ENCODE data around the gene SLC25A13. TPM values are rescaled to one million over a fixed set of nuclear protein-coding genes. Genes with fewer than 3 reads are reported as not detected.

Gene SLC25A13
- total and polyA plus RNA-seq, 12 donors: 10.8 to 55.1 (median 33.9) TPM

- 82 to 91% (median 85%) methylated on average over 2 of the region's 2 CpGs for WGBS, 4 donors
These were observed 68.5 kb downstream of the SLC25A13 start for GRCh38 chr7:96253441-96253840.

DNA sequence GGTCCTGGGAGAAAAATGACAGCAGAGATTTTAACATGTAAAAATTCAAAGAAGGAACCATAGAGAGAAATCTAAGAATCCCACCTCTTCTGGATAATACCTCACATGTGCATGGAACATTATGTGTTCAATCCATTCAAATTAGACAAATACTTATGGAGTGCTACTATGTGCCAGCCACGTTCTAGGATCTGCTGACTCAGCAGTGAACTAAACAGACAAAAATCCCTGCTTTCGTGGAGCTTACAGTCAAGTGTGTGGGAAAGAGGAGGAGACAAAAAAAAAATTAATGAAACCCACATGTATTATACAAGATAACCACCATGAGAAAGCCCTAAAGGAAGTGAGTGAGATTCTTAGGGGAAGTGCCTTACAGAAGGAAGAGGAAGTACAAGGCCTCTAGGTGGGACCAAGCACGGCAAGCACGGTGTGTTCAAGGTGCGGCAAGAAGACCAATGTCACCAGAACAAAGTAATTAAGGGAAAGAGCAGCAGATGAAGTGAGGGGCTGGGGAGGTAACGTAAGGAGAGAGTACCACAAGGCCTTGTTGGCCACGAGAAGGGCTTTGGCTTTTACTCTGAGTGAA, 71.0 kb downstream of the SLC25A13 start:
- Histone ChIP-seq H3K27ac (no peak overlapping the region), H3K4me3 (no peak overlapping the region), H3K9me3 (replicated peaks in 1 of 3) (no peaks in the 10 kb centered on the region), H3K36me3 (replicated peaks in 1 of 2) (no peaks in the 10 kb centered on the region), H3K27me3 (no peaks in the 10 kb centered on the region), H3K4me1 (replicated peaks in 1 of 2) (peaks cover 0 to 3% of the 10 kb centered on the region in 2 donors)
- no peak for DNase-seq
- intact Hi-C loops (cut with DNase I): no loop called here
- WGBS, 4 donors: 73 to 76% (median 75%) methylated on average over 7 of the region's 7 CpGs
- no peak for TF ChIP-seq POLR2A (IDR thresholded peaks at IDR 0.05)
- TF ChIP-seq, protein P1, sequence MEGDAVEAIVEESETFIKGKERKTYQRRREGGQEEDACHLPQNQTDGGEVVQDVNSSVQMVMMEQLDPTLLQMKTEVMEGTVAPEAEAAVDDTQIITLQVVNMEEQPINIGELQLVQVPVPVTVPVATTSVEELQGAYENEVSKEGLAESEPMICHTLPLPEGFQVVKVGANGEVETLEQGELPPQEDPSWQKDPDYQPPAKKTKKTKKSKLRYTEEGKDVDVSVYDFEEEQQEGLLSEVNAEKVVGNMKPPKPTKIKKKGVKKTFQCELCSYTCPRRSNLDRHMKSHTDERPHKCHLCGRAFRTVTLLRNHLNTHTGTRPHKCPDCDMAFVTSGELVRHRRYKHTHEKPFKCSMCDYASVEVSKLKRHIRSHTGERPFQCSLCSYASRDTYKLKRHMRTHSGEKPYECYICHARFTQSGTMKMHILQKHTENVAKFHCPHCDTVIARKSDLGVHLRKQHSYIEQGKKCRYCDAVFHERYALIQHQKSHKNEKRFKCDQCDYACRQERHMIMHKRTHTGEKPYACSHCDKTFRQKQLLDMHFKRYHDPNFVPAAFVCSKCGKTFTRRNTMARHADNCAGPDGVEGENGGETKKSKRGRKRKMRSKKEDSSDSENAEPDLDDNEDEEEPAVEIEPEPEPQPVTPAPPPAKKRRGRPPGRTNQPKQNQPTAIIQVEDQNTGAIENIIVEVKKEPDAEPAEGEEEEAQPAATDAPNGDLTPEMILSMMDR (IDR thresholded peaks at IDR 0.05): no peak

More at GRCh38 chr7:96253441-96253840, 68.5 kb downstream of the SLC25A13 start:
- H3K27ac ChIP-seq: no peak overlapping the region
- H3K4me1 ChIP-seq (replicated peaks in 1 of 2): no peaks in the 10 kb centered on the region
- H3K4me3 ChIP-seq: no peak overlapping the region
- H3K9me3 ChIP-seq (replicated peaks in 1 of 3): peaks cover 0 to 4% (median 0%) of the 10 kb centered on the region in 3 donors
- intact Hi-C loops (cut with DNase I): no loop called here
- H3K36me3 ChIP-seq (replicated peaks in 1 of 2): no peaks in the 10 kb centered on the region
- no peaks in the 10 kb centered on the region for H3K27me3 ChIP-seq
- no peak for TF ChIP-seq POLR2A (IDR thresholded peaks at IDR 0.05)
- TF ChIP-seq, protein P1 (IDR thresholded peaks at IDR 0.05): no peak
- DNase-seq: no peak

DNA sequence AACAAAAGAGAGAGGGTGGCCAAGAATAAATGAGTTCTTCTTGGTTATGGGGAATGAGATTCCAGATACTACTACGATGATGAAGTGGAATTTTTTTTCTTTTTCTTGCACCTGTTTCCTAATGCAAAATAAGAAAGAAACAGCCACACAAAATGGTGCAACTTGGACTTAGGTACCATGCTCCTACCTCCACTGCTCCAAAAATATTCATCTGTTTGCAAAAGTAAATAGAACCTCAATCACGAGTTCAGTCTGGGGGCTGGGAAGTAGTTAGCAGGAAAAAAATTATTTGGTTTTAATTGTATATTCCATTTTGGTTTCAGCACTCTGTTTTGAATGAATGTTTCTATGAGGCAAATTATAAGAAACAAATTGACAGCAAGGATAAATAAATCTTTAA, 73.5 kb downstream of the SLC25A13 start:
- no peak overlapping the region for H3K4me3 ChIP-seq
- H3K27ac ChIP-seq: no peak overlapping the region
- peaks cover 0 to 13% of the 10 kb centered on the region in 2 donors for H3K4me1 ChIP-seq (replicated peaks in 1 of 2)
- TF ChIP-seq, protein P1 (IDR thresholded peaks at IDR 0.05): no peak
- TF ChIP-seq POLR2A (IDR thresholded peaks at IDR 0.05): no peak
- no peaks in the 10 kb centered on the region for H3K27me3 ChIP-seq
- DNase-seq: no peak
- H3K36me3 ChIP-seq (replicated peaks in 1 of 2): no peaks in the 10 kb centered on the region
- no peaks in the 10 kb centered on the region for H3K9me3 ChIP-seq (replicated peaks in 1 of 3)
- WGBS, 4 donors: 84 to 91% (median 86%) methylated on average over 2 of the region's 2 CpGs
- intact Hi-C loops (cut with DNase I): no loop called here

- intact Hi-C loops (cut with DNase I): no loop called here
- 90 to 95% (median 91%) methylated on average over 3 of the region's 3 CpGs for WGBS, 4 donors
These were observed 75.0 kb downstream of the SLC25A13 start for GRCh38 chr7:96246919-96247318.

More at GRCh38 chr7:96246919-96247318, 75.0 kb downstream of the SLC25A13 start:
- Histone ChIP-seq H3K36me3 (replicated peaks in 1 of 2) (no peaks in the 10 kb centered on the region), H3K27ac (no peak overlapping the region), H3K4me1 (replicated peaks in 1 of 2) (peaks cover 0 to 13% of the 10 kb centered on the region in 2 donors), H3K27me3 (no peaks in the 10 kb centered on the region), H3K9me3 (replicated peaks in 1 of 3) (no peaks in the 10 kb centered on the region), H3K4me3 (no peak overlapping the region)
- DNase-seq: no peak
- TF ChIP-seq, protein P1 (IDR thresholded peaks at IDR 0.05): no peak
- TF ChIP-seq POLR2A (IDR thresholded peaks at IDR 0.05): no peak
